ENCODE measurements around the gene HDAC7. TPM values are rescaled to one million over a fixed set of nuclear protein-coding genes. Genes with fewer than 3 reads are reported as not detected.

Gene HDAC7
- total RNA-seq, 1 donor from 2014 or later: 92.2 TPM

- Histone ChIP-seq H3K4me2 (ENCODE audit: low read length) (no peak overlapping the region), H4K20me1 (ENCODE audit: insufficient read depth, low read length) (no peaks in the 10 kb centered on the region), H3K27ac (ENCODE audit: low read depth, low read length) (no peak overlapping the region), H2AFZ (ENCODE audit: low read depth, low read length) (no peak overlapping the region), H3K4me1 (ENCODE audit: insufficient read depth, low read length) (peaks cover 22% of the 10 kb centered on the region), H3K27me3 (ENCODE audit: insufficient read depth, low read length) (no peaks in the 10 kb centered on the region), H3K9me3 (ENCODE audit: insufficient read depth, low read depth, low read length) (no peaks in the 10 kb centered on the region), H3K36me3 (ENCODE audit: insufficient read depth, low read length) (no peaks in the 10 kb centered on the region), H3K4me3 (ENCODE audit: insufficient read depth, low read depth, low read length) (no peak overlapping the region), H3K9ac (ENCODE audit: low read length) (no peak overlapping the region), H3K79me2 (ENCODE audit: insufficient read depth, low read length) (peaks cover 10% of the 10 kb centered on the region)
- no peak for DNase-seq (ENCODE audit: low read depth)
- Mint-ChIP-seq H3K27me3 (ENCODE audit: low read depth, unreplicated experiment) (no peaks in the 10 kb centered on the region), H3K4me3 (ENCODE audit: unreplicated experiment) (no peak overlapping the region), H3K36me3 (ENCODE audit: low read depth, unreplicated experiment) (no peaks in the 10 kb centered on the region), H3K4me1 (ENCODE audit: low read depth, unreplicated experiment) (peaks cover 46% of the 10 kb centered on the region), H3K9me3 (ENCODE audit: unreplicated experiment) (no peaks in the 10 kb centered on the region), H3K27ac (ENCODE audit: unreplicated experiment) (no peak overlapping the region)
- TF ChIP-seq CTCF (IDR thresholded peaks at IDR 0.05; ENCODE audit: insufficient read depth, low read depth, low read length): no peak
- no peak for TF ChIP-seq EZH2 (IDR thresholded peaks at IDR 0.05; ENCODE audit: insufficient read depth, low read length)
- no peak for FAIRE-seq
Measured at GRCh38 chr12:47824198-47824597, 4.5 kb upstream of the HDAC7 start.

GRCh38 chr12:47823422-47824086 is 3.9 kb upstream of the HDAC7 start:
- TF ChIP-seq CTCF (IDR thresholded peaks at IDR 0.05; ENCODE audit: insufficient read depth, low read depth, low read length): no peak
- TF ChIP-seq EZH2 (IDR thresholded peaks at IDR 0.05; ENCODE audit: insufficient read depth, low read length): no peak
- no peak for FAIRE-seq

GRCh38 chr12:47822863-47823262 is 3.2 kb upstream of the HDAC7 start:
- no peak overlapping the region for H3K4me2 ChIP-seq (ENCODE audit: low read length)
- H3K9me3 ChIP-seq (ENCODE audit: insufficient read depth, low read depth, low read length): no peaks in the 10 kb centered on the region
- peaks cover 23% of the 10 kb centered on the region for H3K79me2 ChIP-seq (ENCODE audit: insufficient read depth, low read length)
- DNase-seq (ENCODE audit: low read depth) (no peak), FAIRE-seq (no peak)
- no peaks in the 10 kb centered on the region for H3K27me3 ChIP-seq (ENCODE audit: insufficient read depth, low read length)
- Mint-ChIP-seq H3K4me3 (ENCODE audit: unreplicated experiment) (no peak overlapping the region), H3K27ac (ENCODE audit: unreplicated experiment) (peak overlapping the region; percentile 38), H3K36me3 (ENCODE audit: low read depth, unreplicated experiment) (no peaks in the 10 kb centered on the region), H3K9me3 (ENCODE audit: unreplicated experiment) (no peaks in the 10 kb centered on the region), H3K4me1 (ENCODE audit: low read depth, unreplicated experiment) (peaks cover 45% of the 10 kb centered on the region), H3K27me3 (ENCODE audit: low read depth, unreplicated experiment) (no peaks in the 10 kb centered on the region)
- H3K27ac ChIP-seq (ENCODE audit: low read depth, low read length): no peak overlapping the region
- peaks cover 24% of the 10 kb centered on the region for H3K4me1 ChIP-seq (ENCODE audit: insufficient read depth, low read length)
- H3K4me3 ChIP-seq (ENCODE audit: insufficient read depth, low read depth, low read length): no peak overlapping the region
- TF ChIP-seq EZH2 (IDR thresholded peaks at IDR 0.05; ENCODE audit: insufficient read depth, low read length) (no peak), CTCF (IDR thresholded peaks at IDR 0.05; ENCODE audit: insufficient read depth, low read depth, low read length) (no peak)
- no peak overlapping the region for H2AFZ ChIP-seq (ENCODE audit: low read depth, low read length)
- no peak overlapping the region for H3K9ac ChIP-seq (ENCODE audit: low read length)
- H4K20me1 ChIP-seq (ENCODE audit: insufficient read depth, low read length): peaks cover 13% of the 10 kb centered on the region
- H3K36me3 ChIP-seq (ENCODE audit: insufficient read depth, low read length): no peaks in the 10 kb centered on the region

More at GRCh38 chr12:47823422-47824086, 3.9 kb upstream of the HDAC7 start:
- H3K4me2 ChIP-seq (ENCODE audit: low read length): no peak overlapping the region
- DNase-seq (ENCODE audit: low read depth): no peak
- H4K20me1 ChIP-seq (ENCODE audit: insufficient read depth, low read length): peaks cover 6% of the 10 kb centered on the region
- peaks cover 20% of the 10 kb centered on the region for H3K4me1 ChIP-seq (ENCODE audit: insufficient read depth, low read length)
- H2AFZ ChIP-seq (ENCODE audit: low read depth, low read length): no peak overlapping the region
- Mint-ChIP-seq H3K4me3 (ENCODE audit: unreplicated experiment) (no peak overlapping the region), H3K27ac (ENCODE audit: unreplicated experiment) (no peak overlapping the region), H3K4me1 (ENCODE audit: low read depth, unreplicated experiment) (peaks cover 44% of the 10 kb centered on the region), H3K27me3 (ENCODE audit: low read depth, unreplicated experiment) (no peaks in the 10 kb centered on the region), H3K36me3 (ENCODE audit: low read depth, unreplicated experiment) (no peaks in the 10 kb centered on the region), H3K9me3 (ENCODE audit: unreplicated experiment) (no peaks in the 10 kb centered on the region)
- H3K4me3 ChIP-seq (ENCODE audit: insufficient read depth, low read depth, low read length): no peak overlapping the region
- H3K9ac ChIP-seq (ENCODE audit: low read length): no peak overlapping the region
- no peaks in the 10 kb centered on the region for H3K36me3 ChIP-seq (ENCODE audit: insufficient read depth, low read length)
- H3K27ac ChIP-seq (ENCODE audit: low read depth, low read length): no peak overlapping the region
- no peaks in the 10 kb centered on the region for H3K27me3 ChIP-seq (ENCODE audit: insufficient read depth, low read length)
- no peaks in the 10 kb centered on the region for H3K9me3 ChIP-seq (ENCODE audit: insufficient read depth, low read depth, low read length)
- peaks cover 16% of the 10 kb centered on the region for H3K79me2 ChIP-seq (ENCODE audit: insufficient read depth, low read length)

Measured in astrocyte (in vitro differentiated cells and primary cell).